Progenitor cell of endocrine pancreas (in vitro differentiated cells): ENCODE results near the gene PAPPA2. TPM values are rescaled to one million over a fixed set of nuclear protein-coding genes. Genes with fewer than 3 reads are reported as not detected.

Experiments used
- DNase-seq: peaks from one replicate; pipeline ENCODE4 v3.0.0; 2021; ENCODE audit warnings: low spot score; ENCODE audit not compliant: unreplicated experiment
- H3K27ac Mint-ChIP-seq: 2 replicates; pipeline ENCODE4 v1.8.0; 2021; ENCODE audit warnings: mild to moderate bottlenecking, moderate library complexity, mixed read lengths
- H3K27me3 Mint-ChIP-seq: 2 replicates; pipeline ENCODE4 v1.8.0; 2021; ENCODE audit warnings: mixed read lengths
- H3K36me3 Mint-ChIP-seq: 2 replicates; pipeline ENCODE4 v1.8.0; 2022; ENCODE audit warnings: mixed read lengths; ENCODE audit not compliant: insufficient read depth
- H3K4me1 Mint-ChIP-seq: 2 replicates; pipeline ENCODE4 v1.8.0; 2021; ENCODE audit warnings: low read depth, mixed read lengths
- H3K4me3 Mint-ChIP-seq: 2 replicates; pipeline ENCODE4 v1.8.0; 2021; ENCODE audit warnings: low read depth, mild to moderate bottlenecking, moderate library complexity, mixed read lengths
- H3K9me3 Mint-ChIP-seq: 2 replicates; pipeline ENCODE4 v1.8.0; 2021; ENCODE audit warnings: low read depth, mixed read lengths
- CTCF ChIP-seq: fragments of 200-600 bp; sonication (generic); IDR thresholded peaks from one replicate; pipeline ENCODE4 v1.5.0; 2021; ENCODE audit warnings: antibody characterized with exemption, mild to moderate bottlenecking; ENCODE audit not compliant: unreplicated experiment
- total RNA-seq: library from RNA; stranded (reverse); gene quantifications from 2 replicates; pipeline ENCODE4 v1.2.1, GENCODE V29; 2021

The PAPPA2 gene
- total RNA-seq, 1 donor from 2014 or later = 4.1 TPM

- peaks cover 2% of the 10 kb centered on the region for H3K36me3 Mint-ChIP-seq
- DNase-seq = no peak
- no peak for TF ChIP-seq CTCF
These were observed 353.3 kb downstream of the PAPPA2 start for GRCh38 chr1:176816232-176816631.

GRCh38 chr1:176820391-176821031, 357.5 kb downstream of the PAPPA2 start:
- no peaks in the 10 kb centered on the region for H3K27me3 Mint-ChIP-seq
- H3K4me1 Mint-ChIP-seq = peaks cover 2% of the 10 kb centered on the region
- H3K9me3 Mint-ChIP-seq = peaks cover 3% of the 10 kb centered on the region
- no peaks in the 10 kb centered on the region for H3K36me3 Mint-ChIP-seq
- no peak overlapping the region for H3K27ac Mint-ChIP-seq
- TF ChIP-seq CTCF = no peak
- no peak overlapping the region for H3K4me3 Mint-ChIP-seq
- no peak for DNase-seq

More at GRCh38 chr1:176816232-176816631, 353.3 kb downstream of the PAPPA2 start:
- no peak overlapping the region for H3K27ac Mint-ChIP-seq
- no peaks in the 10 kb centered on the region for H3K27me3 Mint-ChIP-seq
- H3K9me3 Mint-ChIP-seq = peaks cover 8% of the 10 kb centered on the region
- H3K4me1 Mint-ChIP-seq = peaks cover 10% of the 10 kb centered on the region
- no peak overlapping the region for H3K4me3 Mint-ChIP-seq

- Mint-ChIP-seq H3K36me3 (no peaks in the 10 kb centered on the region), H3K9me3 (peaks cover 5% of the 10 kb centered on the region), H3K27ac (peak overlapping the region; percentile 35), H3K4me1 (peaks cover 3% of the 10 kb centered on the region), H3K27me3 (no peaks in the 10 kb centered on the region), H3K4me3 (no peak overlapping the region)
- DNase-seq = no peak
- TF ChIP-seq CTCF = no peak
These were observed 363.3 kb downstream of the PAPPA2 start for GRCh38 chr1:176826265-176826664.

DNA sequence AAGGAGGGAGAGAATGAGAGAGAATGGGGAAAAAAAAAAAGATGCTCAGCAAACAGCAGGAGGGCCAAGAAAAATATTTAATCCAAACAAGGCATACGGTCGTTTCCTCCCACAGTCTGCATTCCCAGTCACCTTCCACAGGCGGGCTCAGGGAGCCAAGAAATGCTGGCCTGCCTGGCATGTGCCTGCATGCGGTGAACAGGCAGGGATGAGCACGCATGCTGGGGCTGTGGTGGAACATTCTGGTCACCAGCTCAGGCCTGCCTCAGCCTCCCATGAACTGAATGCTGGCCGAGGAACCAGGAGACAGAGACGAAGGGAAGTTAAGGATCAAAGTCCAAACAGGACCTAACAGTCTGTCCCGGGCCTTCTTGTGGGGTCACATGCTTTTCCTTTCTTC, 366.3 kb downstream of the PAPPA2 start:
- no peak for TF ChIP-seq CTCF
- DNase-seq = no peak
- Mint-ChIP-seq H3K4me3 (no peak overlapping the region), H3K27ac (no peak overlapping the region), H3K36me3 (no peaks in the 10 kb centered on the region), H3K9me3 (peaks cover 5% of the 10 kb centered on the region), H3K27me3 (no peaks in the 10 kb centered on the region), H3K4me1 (peaks cover 3% of the 10 kb centered on the region)

DNA sequence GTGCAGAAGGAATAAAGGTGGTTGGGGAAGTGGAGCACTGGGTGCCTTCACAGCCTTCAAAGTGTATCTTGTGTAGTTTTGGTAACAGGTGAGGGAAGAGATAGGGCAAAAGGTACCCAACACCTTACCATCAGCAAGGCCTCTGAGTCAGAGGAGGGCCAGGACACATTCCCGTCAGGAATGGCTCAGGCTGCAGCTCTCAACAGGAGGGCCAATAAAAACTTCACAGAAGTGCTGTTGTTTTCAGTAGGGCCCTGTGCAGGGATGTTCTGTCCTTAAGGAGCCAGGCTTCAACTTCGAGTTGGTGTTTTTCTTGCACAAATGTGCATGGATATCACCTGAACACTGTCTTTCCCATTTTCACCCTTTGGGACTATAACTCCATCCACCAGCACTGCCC, 368.2 kb downstream of the PAPPA2 start:
- no peak for DNase-seq
- no peak for TF ChIP-seq CTCF
- H3K27ac Mint-ChIP-seq = no peak overlapping the region
- no peaks in the 10 kb centered on the region for H3K9me3 Mint-ChIP-seq
- no peaks in the 10 kb centered on the region for H3K36me3 Mint-ChIP-seq
- H3K4me3 Mint-ChIP-seq = no peak overlapping the region
- no peaks in the 10 kb centered on the region for H3K27me3 Mint-ChIP-seq
- H3K4me1 Mint-ChIP-seq = peaks cover 3% of the 10 kb centered on the region
